ENCODE measurements around the gene CDH5. TPM values are rescaled to one million over a fixed set of nuclear protein-coding genes. Genes with fewer than 3 reads are reported as not detected.
A peak's percentile ranks its signal among the peaks of the same experiment; 100 is the strongest.

Gene CDH5
- total RNA-seq, 2 donors from 2014 or later = 0.18 TPM; not detected in 1

DNA sequence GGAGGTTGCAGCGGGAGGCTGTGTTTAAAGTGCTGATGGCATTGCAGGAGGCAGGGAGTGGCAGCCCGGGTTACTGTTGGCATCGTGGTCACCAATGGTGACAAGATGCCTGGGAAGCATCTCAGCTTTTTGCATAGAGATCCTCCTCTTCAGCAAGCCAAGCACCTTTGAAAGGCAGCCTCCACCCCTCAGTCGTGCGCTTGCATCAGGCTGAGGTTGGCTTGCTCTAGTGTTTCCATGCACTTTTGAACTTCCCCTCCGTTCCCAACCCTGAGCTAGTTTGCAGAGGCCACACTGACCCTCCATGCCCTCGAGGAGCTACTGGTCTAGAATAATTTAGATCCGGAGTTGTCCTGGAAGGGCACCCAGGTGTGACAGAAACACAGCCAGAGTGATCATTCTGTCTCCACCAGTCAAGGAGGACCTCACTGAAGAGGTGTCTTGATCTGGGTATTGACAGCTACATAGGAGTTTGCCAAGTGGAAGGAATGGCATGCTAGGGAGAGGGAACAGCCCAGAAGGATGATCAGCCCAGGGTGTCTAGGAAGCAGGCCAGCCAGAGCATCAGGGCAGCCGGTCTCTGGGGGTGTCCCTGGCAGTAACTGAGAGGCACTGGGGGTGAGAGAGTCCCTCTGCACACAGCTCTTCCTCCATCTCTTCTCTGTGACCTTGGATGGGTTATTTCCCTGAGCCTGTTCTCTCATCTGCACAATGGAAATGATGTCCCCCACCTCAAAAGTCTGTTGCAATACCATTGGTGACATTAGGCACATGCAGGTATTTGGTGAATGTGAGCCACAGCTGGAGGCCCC, 68.3 kb downstream of the CDH5 start:
- H3K27me3 Mint-ChIP-seq (ENCODE audit: insufficient read depth) = peaks cover 68% of the 10 kb centered on the region
- peak; percentile 81 for DNase-seq

DNA sequence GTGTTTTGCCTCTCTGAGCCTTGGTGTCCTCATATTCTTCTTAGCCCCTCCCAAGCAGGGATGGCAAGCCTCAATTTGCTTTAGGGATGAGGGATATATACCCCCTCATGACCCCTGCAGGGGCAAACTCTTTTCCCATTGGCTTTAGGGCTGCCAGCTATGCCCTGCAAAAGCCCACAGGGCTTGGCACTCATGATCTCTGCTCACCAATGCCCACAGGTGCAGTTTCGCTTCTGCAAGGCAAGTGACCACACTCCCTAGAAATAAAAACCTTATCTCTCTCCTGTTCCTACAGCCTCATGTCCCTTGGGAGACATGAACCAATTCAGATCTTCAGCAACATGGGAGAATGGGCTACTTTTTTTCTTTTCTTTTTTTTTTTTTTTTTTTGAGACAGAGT, 69.4 kb downstream of the CDH5 start:
- H3K4me1 Mint-ChIP-seq = peaks cover 20% of the 10 kb centered on the region
- Histone ChIP-seq H3K27me3 (ENCODE audit: control insufficient read depth, insufficient read depth, low read length, poor library complexity, severe bottlenecking) (peaks cover 9% of the 10 kb centered on the region), H3K4me3 (ENCODE audit: low read length) (no peak overlapping the region), H3K9me3 (ENCODE audit: control insufficient read depth, low read length) (no peaks in the 10 kb centered on the region), H3K4me1 (ENCODE audit: control insufficient read depth, insufficient read depth, low read length) (peaks cover 13% of the 10 kb centered on the region), H3K9ac (ENCODE audit: extremely low read depth, low read length, poor library complexity, severe bottlenecking) (no peak overlapping the region), H3K36me3 (ENCODE audit: control insufficient read depth, insufficient read depth, low read length) (no peaks in the 10 kb centered on the region), H3K27ac (ENCODE audit: low read depth, low read length) (no peak overlapping the region)
- H3K27me3 Mint-ChIP-seq (ENCODE audit: insufficient read depth) = peaks cover 65% of the 10 kb centered on the region
- TF ChIP-seq, protein P1, sequence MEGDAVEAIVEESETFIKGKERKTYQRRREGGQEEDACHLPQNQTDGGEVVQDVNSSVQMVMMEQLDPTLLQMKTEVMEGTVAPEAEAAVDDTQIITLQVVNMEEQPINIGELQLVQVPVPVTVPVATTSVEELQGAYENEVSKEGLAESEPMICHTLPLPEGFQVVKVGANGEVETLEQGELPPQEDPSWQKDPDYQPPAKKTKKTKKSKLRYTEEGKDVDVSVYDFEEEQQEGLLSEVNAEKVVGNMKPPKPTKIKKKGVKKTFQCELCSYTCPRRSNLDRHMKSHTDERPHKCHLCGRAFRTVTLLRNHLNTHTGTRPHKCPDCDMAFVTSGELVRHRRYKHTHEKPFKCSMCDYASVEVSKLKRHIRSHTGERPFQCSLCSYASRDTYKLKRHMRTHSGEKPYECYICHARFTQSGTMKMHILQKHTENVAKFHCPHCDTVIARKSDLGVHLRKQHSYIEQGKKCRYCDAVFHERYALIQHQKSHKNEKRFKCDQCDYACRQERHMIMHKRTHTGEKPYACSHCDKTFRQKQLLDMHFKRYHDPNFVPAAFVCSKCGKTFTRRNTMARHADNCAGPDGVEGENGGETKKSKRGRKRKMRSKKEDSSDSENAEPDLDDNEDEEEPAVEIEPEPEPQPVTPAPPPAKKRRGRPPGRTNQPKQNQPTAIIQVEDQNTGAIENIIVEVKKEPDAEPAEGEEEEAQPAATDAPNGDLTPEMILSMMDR (conservative IDR thresholded peaks at IDR 0.05) = no peak
- no peaks in the 10 kb centered on the region for H3K9me3 Mint-ChIP-seq
- no peaks in the 10 kb centered on the region for H3K36me3 Mint-ChIP-seq (ENCODE audit: low read depth)
- WGBS, 2 experiments (ENCODE audit: insufficient coverage in 1 of 2, insufficient read length in 1 of 2) = 91% methylated on average over 1 of the region's 1 CpG; no CpG with 5 or more reads in 1 of the 2 experiments
- H3K27ac Mint-ChIP-seq = no peak overlapping the region
- DNase-seq = peak; percentile 43
- H3K4me3 Mint-ChIP-seq = no peak overlapping the region

More for the DNA sequence above, 68.3 kb downstream of the CDH5 start:
- Mint-ChIP-seq H3K36me3 (ENCODE audit: low read depth) (no peaks in the 10 kb centered on the region), H3K4me3 (no peak overlapping the region), H3K27ac (no peak overlapping the region), H3K9me3 (no peaks in the 10 kb centered on the region), H3K4me1 (peaks cover 20% of the 10 kb centered on the region)
- Histone ChIP-seq H3K27ac (ENCODE audit: low read depth, low read length) (no peak overlapping the region), H3K27me3 (ENCODE audit: control insufficient read depth, insufficient read depth, low read length, poor library complexity, severe bottlenecking) (peaks cover 19% of the 10 kb centered on the region), H3K36me3 (ENCODE audit: control insufficient read depth, insufficient read depth, low read length) (no peaks in the 10 kb centered on the region), H3K9me3 (ENCODE audit: control insufficient read depth, low read length) (no peaks in the 10 kb centered on the region), H3K4me1 (ENCODE audit: control insufficient read depth, insufficient read depth, low read length) (peaks cover 13% of the 10 kb centered on the region), H3K9ac (ENCODE audit: extremely low read depth, low read length, poor library complexity, severe bottlenecking) (no peak overlapping the region), H3K4me3 (ENCODE audit: low read length) (no peak overlapping the region)
- WGBS, 2 experiments (ENCODE audit: insufficient coverage in 1 of 2, insufficient read length in 1 of 2) = 84 to 91% methylated on average over 8 to 9 of the region's 9 CpGs
- TF ChIP-seq, protein P1 (conservative IDR thresholded peaks at IDR 0.05) = no peak

DNA sequence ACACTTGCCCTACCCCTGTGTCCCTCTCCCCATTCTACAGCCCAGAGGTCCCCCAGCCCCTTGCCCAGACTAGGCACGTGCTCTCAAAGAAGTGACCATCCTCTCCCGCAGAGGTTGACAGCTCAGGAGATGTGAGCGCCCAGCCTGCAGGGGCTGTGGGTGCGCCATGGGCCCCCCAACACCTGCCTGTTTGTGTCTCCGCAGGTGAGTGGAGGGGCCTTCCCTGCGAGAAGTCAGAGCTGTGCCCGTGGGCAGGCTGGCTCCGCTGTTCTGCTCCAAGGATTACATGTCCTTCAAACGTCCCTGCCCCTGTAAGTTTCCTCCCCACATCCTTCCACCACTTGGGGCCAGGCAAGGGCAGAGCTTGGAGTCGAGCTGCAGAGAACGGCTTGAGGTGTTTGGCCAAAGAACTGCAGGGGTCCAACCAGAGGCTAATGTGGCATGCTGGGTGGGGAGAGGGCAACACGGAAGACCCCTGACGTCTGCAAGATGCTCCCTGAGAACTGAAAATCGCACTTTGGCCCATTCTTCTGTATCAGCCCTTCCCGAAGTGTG, 71.0 kb downstream of the CDH5 start:
- Mint-ChIP-seq H3K27me3 (ENCODE audit: insufficient read depth) (peaks cover 63% of the 10 kb centered on the region), H3K9me3 (no peaks in the 10 kb centered on the region), H3K4me1 (peaks cover 15% of the 10 kb centered on the region), H3K27ac (no peak overlapping the region), H3K4me3 (no peak overlapping the region), H3K36me3 (ENCODE audit: low read depth) (no peaks in the 10 kb centered on the region)
- H3K27ac ChIP-seq (ENCODE audit: low read depth, low read length) = no peak overlapping the region
- peak; percentile 66 for DNase-seq
- peaks cover 7% of the 10 kb centered on the region for H3K4me1 ChIP-seq (ENCODE audit: control insufficient read depth, insufficient read depth, low read length)
- H3K9ac ChIP-seq (ENCODE audit: extremely low read depth, low read length, poor library complexity, severe bottlenecking) = no peak overlapping the region
- TF ChIP-seq, protein P1 (conservative IDR thresholded peaks at IDR 0.05) = peak; percentile 31
- H3K36me3 ChIP-seq (ENCODE audit: control insufficient read depth, insufficient read depth, low read length) = no peaks in the 10 kb centered on the region
- no peak overlapping the region for H3K4me3 ChIP-seq (ENCODE audit: low read length)
- WGBS, 2 experiments (ENCODE audit: insufficient coverage in 1 of 2, insufficient read length in 1 of 2) = 84 to 89% methylated on average over 9 to 14 of the region's 15 CpGs
- no peaks in the 10 kb centered on the region for H3K9me3 ChIP-seq (ENCODE audit: control insufficient read depth, low read length)
- H3K27me3 ChIP-seq (ENCODE audit: control insufficient read depth, insufficient read depth, low read length, poor library complexity, severe bottlenecking) = no peaks in the 10 kb centered on the region
